ENCODE results near the gene RNF151. TPM values are rescaled to one million over a fixed set of nuclear protein-coding genes. Genes with fewer than 3 reads are reported as not detected.
A peak's percentile ranks its signal among the peaks of the same experiment; 100 is the strongest.
"Not testable (repeated sequence)": the region's sequence is repeated elsewhere in the genome, so short reads cannot be mapped to it uniquely, and the experiment has no call there.

RNF151 gene
- total and polyA plus RNA-seq, 3 experiments from 2014 or later: not detected

DNA sequence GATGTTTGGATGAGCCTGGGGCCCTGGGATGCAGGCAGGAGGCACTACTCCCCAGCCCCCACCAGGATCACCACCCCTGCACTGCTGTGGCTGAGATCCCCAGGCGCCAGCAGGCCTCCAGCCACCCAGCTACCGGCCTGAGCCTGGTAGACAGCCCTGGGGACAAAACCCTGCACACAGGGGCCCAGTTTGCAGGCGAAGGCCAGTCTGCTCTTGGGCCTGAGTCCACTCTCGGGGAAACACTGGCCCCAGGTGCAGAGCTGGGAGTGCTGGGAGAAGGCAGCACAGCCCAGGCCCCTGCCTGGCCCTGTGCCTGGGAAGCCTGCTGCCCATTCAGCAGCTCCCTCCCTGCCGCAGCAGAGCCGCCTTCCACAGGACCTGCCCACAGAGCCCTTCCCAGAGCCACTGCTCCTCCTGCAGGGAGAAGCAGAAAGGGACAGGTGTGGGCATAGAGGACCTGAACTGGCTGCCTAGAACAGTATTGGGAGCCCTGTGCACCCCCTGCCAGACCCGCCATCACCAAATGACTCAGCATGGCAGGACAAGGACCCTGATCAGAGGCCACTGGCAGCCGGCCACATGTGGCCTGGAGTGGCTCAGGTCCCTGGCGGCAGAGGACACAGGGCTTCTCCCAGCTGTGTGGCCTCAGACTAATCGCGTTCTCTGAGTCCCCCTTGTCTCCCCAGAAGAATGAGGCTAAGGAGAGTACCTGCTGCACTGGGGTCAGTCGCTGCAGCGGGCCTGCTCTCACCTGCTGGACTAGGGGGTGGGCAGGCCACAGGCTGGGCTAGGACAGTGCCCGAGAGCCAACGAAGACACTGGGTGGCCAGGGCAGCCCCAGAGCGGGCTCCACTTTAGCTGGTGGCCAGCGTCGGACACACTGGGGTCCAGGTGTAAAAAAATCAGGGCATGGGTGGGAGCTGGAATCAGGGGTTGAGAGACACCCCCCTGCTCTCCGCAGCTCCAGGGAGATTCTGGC, 34.3 kb upstream of the RNF151 start:
- Histone ChIP-seq H3K27me3 (ENCODE audit: insufficient read depth, low read length, poor library complexity, severe bottlenecking) (no peaks in the 10 kb centered on the region), H3K36me3 (ENCODE audit: insufficient read depth, low read length) (no peaks in the 10 kb centered on the region), H3K27ac (ENCODE audit: low read depth, low read length) (no peak overlapping the region), H3K4me1 (ENCODE audit: insufficient read depth, low read length) (peaks cover 4% of the 10 kb centered on the region), H3K4me3 (ENCODE audit: low read length) (no peak overlapping the region), H3K9me3 (ENCODE audit: low read length) (no peaks in the 10 kb centered on the region)
- Mint-ChIP-seq H3K4me3 (no peak overlapping the region), H3K36me3 (peaks cover 0 to 3% (median 0%) of the 10 kb centered on the region in 3 donors), H3K27me3 (peaks cover 0 to 1% of the 10 kb centered on the region in 2 donors), H3K27ac (no peak overlapping the region), H3K9me3 (no peaks in the 10 kb centered on the region), H3K4me1 (peaks cover 2 to 4% (median 3%) of the 10 kb centered on the region in 3 donors)
- no peak for DNase-seq
- ChIA-PET POLR2A (no interaction called here), CTCF (no interaction called here)

GRCh38 chr16:1933097-1933661, 33.5 kb upstream of the RNF151 start:
- Histone ChIP-seq H3K4me3 (ENCODE audit: low read length) (no peak overlapping the region), H3K9me3 (ENCODE audit: low read length) (no peaks in the 10 kb centered on the region), H3K27me3 (ENCODE audit: insufficient read depth, low read length, poor library complexity, severe bottlenecking) (no peaks in the 10 kb centered on the region), H3K27ac (ENCODE audit: low read depth, low read length) (no peak overlapping the region), H3K4me1 (ENCODE audit: insufficient read depth, low read length) (peaks cover 4% of the 10 kb centered on the region), H3K36me3 (ENCODE audit: insufficient read depth, low read length) (peaks cover under 1% of the 10 kb centered on the region)
- CTCF ChIA-PET: no interaction called here
- Mint-ChIP-seq H3K4me1 (peaks cover 2 to 4% (median 3%) of the 10 kb centered on the region in 3 donors), H3K9me3 (no peaks in the 10 kb centered on the region), H3K27ac (no peak overlapping the region), H3K36me3 (peaks cover 0 to 8% (median 1%) of the 10 kb centered on the region in 3 donors), H3K27me3 (peaks cover 0 to 1% of the 10 kb centered on the region in 2 donors), H3K4me3 (no peak overlapping the region)
- DNase-seq: no peak
- POLR2A ChIA-PET: no interaction called here

DNA sequence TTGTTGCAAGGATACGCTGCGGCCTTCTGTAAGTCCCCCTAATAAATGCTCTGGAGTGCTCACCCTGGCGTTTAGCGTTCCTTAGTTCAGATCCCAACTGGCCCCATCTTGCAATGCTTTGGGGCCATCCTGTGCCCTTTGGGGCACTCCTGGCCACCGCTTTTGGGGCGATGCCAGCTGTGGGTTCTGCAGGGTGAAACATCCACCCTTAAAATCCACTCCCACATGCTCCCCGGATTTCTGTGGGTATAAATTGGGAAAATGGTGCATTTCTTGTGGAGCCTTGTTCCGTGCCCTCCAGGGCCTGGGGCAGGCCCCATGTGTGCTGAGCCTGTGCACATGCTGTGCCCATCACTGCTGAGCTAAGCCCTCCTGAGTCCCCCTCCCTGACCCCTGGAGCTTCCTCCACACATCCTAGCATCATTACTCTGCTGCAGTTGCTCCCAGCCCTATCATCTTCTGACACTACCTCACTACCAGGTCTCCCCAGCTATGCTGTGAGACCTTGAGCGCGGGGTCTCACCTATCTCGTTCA, 29.6 kb upstream of the RNF151 start:
- Mint-ChIP-seq H3K27me3 (no peaks in the 10 kb centered on the region), H3K4me1 (peaks cover 3 to 9% (median 7%) of the 10 kb centered on the region in 3 donors), H3K4me3 (no peak overlapping the region), H3K9me3 (no peaks in the 10 kb centered on the region), H3K36me3 (peaks cover 0 to 22% (median 1%) of the 10 kb centered on the region in 3 donors), H3K27ac (no peak overlapping the region)
- Histone ChIP-seq H3K36me3 (ENCODE audit: insufficient read depth, low read length) (peaks cover 9% of the 10 kb centered on the region), H3K4me1 (ENCODE audit: insufficient read depth, low read length) (peaks cover 8% of the 10 kb centered on the region), H3K27ac (ENCODE audit: low read depth, low read length) (no peak overlapping the region), H3K4me3 (ENCODE audit: low read length) (no peak overlapping the region), H3K27me3 (ENCODE audit: insufficient read depth, low read length, poor library complexity, severe bottlenecking) (no peaks in the 10 kb centered on the region), H3K9me3 (ENCODE audit: low read length) (no peaks in the 10 kb centered on the region)
- DNase-seq: no peak
- POLR2A ChIA-PET: no interaction called here
- CTCF ChIA-PET: no interaction called here

DNA sequence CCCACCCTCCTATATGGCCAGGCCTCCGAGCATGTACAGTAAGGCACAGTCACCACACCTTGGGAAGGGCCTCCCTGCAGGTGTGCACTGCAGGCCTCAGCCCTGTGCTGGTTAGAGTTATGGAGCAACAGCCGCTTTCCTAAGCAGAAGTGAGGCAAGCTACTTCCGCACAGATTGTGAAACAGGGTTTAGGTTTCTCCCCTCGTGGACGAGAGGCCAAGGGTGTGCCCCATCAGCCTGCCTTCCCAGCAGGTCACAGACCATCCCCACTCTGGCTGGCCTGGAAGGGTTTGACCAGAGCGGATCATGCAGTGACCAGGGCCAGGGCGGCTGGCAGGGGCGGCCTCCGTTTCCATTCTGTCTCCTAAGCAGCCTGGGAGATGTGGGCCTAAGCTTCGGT, 28.3 kb upstream of the RNF151 start:
- H3K9me3 Mint-ChIP-seq: no peaks in the 10 kb centered on the region
- ChIA-PET CTCF (interaction anchor here (1.2 kb wide), 1 partner anchor 9 kb away, joined by 3 read pairs; no protein-coding TSS in a partner anchor), POLR2A (no interaction called here)
- peaks cover 0 to 26% (median 1%) of the 10 kb centered on the region in 3 donors for H3K36me3 Mint-ChIP-seq
- Histone ChIP-seq H3K36me3 (ENCODE audit: insufficient read depth, low read length) (peaks cover 9% of the 10 kb centered on the region), H3K4me3 (ENCODE audit: low read length) (no peak overlapping the region), H3K27ac (ENCODE audit: low read depth, low read length) (no peak overlapping the region), H3K9me3 (ENCODE audit: low read length) (no peaks in the 10 kb centered on the region), H3K27me3 (ENCODE audit: insufficient read depth, low read length, poor library complexity, severe bottlenecking) (no peaks in the 10 kb centered on the region), H3K4me1 (ENCODE audit: insufficient read depth, low read length) (peaks cover 16% of the 10 kb centered on the region)
- no peak for DNase-seq
- peak overlapping the region in 1 of 7 donors; percentile 54 for H3K4me3 Mint-ChIP-seq
- no peak overlapping the region for H3K27ac Mint-ChIP-seq
- H3K27me3 Mint-ChIP-seq: no peaks in the 10 kb centered on the region
- peaks cover 3 to 20% (median 11%) of the 10 kb centered on the region in 3 donors for H3K4me1 Mint-ChIP-seq

- Histone ChIP-seq H3K36me3 (ENCODE audit: insufficient read depth, low read length) (peaks cover 9% of the 10 kb centered on the region), H3K27ac (ENCODE audit: low read depth, low read length) (no peak overlapping the region), H3K4me1 (ENCODE audit: insufficient read depth, low read length) (peaks cover 16% of the 10 kb centered on the region), H3K4me3 (ENCODE audit: low read length) (no peak overlapping the region), H3K9me3 (ENCODE audit: low read length) (no peaks in the 10 kb centered on the region), H3K27me3 (ENCODE audit: insufficient read depth, low read length, poor library complexity, severe bottlenecking) (no peaks in the 10 kb centered on the region)
- H3K27ac Mint-ChIP-seq: peak overlapping the region in 1 of 8 donors; percentile 47
- H3K9me3 Mint-ChIP-seq: no peaks in the 10 kb centered on the region
- ChIA-PET POLR2A (no interaction called here), CTCF (interaction anchor here (1.2 kb wide), 1 partner anchor 10 kb away, joined by 3 read pairs; no protein-coding TSS in a partner anchor)
- no peaks in the 10 kb centered on the region for H3K27me3 Mint-ChIP-seq
- H3K36me3 Mint-ChIP-seq: peaks cover 0 to 26% (median 1%) of the 10 kb centered on the region in 3 donors
- DNase-seq: no peak
- H3K4me3 Mint-ChIP-seq: peak overlapping the region in 1 of 7 donors; percentile 73
- H3K4me1 Mint-ChIP-seq: peaks cover 5 to 24% (median 11%) of the 10 kb centered on the region in 3 donors
Observed at GRCh38 chr16:1938910-1939309, 27.7 kb upstream of the RNF151 start.

DNA sequence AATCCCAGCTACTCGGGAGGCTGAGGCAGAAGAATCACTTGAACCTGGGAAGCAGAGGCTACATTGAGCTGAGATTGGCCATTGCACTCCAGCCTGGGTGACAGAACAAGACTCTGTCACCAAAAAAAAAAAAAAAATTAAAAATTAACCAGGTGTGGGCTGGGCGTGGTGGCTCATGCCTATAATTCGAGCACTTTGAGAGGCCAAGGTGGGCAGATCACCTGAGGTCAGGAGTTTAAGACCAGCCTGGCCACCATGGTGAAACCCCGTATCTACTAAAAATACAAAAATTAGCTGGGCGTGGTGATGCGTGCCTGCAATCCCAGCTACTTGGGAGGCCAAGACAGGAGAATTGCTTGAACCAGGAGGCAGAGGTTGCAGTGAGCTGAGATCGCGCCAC, 26.8 kb upstream of the RNF151 start:
- Mint-ChIP-seq H3K4me1 (peaks cover 8 to 24% (median 11%) of the 10 kb centered on the region in 3 donors), H3K36me3 (peaks cover 0 to 26% (median 1%) of the 10 kb centered on the region in 3 donors), H3K4me3 (peak overlapping the region in 1 of 7 donors; percentile 27)
- H3K9me3 ChIP-seq (ENCODE audit: low read length); CTCF ChIA-PET; H3K36me3 ChIP-seq (ENCODE audit: insufficient read depth, low read length); DNase-seq; H3K27me3 Mint-ChIP-seq; POLR2A ChIA-PET; H3K9me3 Mint-ChIP-seq; H3K27ac Mint-ChIP-seq; H3K4me3 ChIP-seq (ENCODE audit: low read length); H3K27ac ChIP-seq (ENCODE audit: low read depth, low read length); H3K27me3 ChIP-seq (ENCODE audit: insufficient read depth, low read length, poor library complexity, severe bottlenecking): not testable (repeated sequence)
- peaks cover 16% of the 10 kb centered on the region for H3K4me1 ChIP-seq (ENCODE audit: insufficient read depth, low read length)

GRCh38 chr16:1940273-1941161, 26.1 kb upstream of the RNF151 start:
- Histone ChIP-seq H3K27me3 (ENCODE audit: insufficient read depth, low read length, poor library complexity, severe bottlenecking) (no peaks in the 10 kb centered on the region), H3K27ac (ENCODE audit: low read depth, low read length) (no peak overlapping the region), H3K4me3 (ENCODE audit: low read length) (no peak overlapping the region), H3K9me3 (ENCODE audit: low read length) (no peaks in the 10 kb centered on the region), H3K4me1 (ENCODE audit: insufficient read depth, low read length) (peaks cover 16% of the 10 kb centered on the region), H3K36me3 (ENCODE audit: insufficient read depth, low read length) (peaks cover 9% of the 10 kb centered on the region)
- no peak for DNase-seq
- H3K9me3 Mint-ChIP-seq: no peaks in the 10 kb centered on the region
- peaks cover 0 to 26% (median 1%) of the 10 kb centered on the region in 3 donors for H3K36me3 Mint-ChIP-seq
- H3K27me3 Mint-ChIP-seq: no peaks in the 10 kb centered on the region
- ChIA-PET POLR2A (no interaction called here), CTCF (interaction anchor here (1.2 kb wide), 1 partner anchor 15 kb away, joined by 3 read pairs; no protein-coding TSS in a partner anchor)
- no peak overlapping the region for H3K27ac Mint-ChIP-seq
- peaks cover 8 to 24% (median 11%) of the 10 kb centered on the region in 3 donors for H3K4me1 Mint-ChIP-seq
- peak overlapping the region in 2 of 7 donors; percentile 23 to 30 for H3K4me3 Mint-ChIP-seq

Data from CD8-positive, alpha-beta memory T cell (primary cell).